HG03460 (cell line): ENCODE measurements around the gene AACS.

Source experiments
- ATAC-seq: cut with Tn5 transposase; IDR thresholded peaks from one replicate; pipeline ENCODE4 v1.9.1; 2021; ENCODE audit not compliant: unreplicated experiment

The AACS gene

GRCh38 chr12:125183187-125184067 is 118.2 kb downstream of the AACS start:
- ATAC-seq: peak; percentile 75

- no peak for ATAC-seq
These were observed 119.2 kb downstream of the AACS start for GRCh38 chr12:125184213-125184967.

- ATAC-seq: no peak
These were observed 120.1 kb downstream of the AACS start for GRCh38 chr12:125185311-125185739.

- no peak for ATAC-seq
These were observed 120.7 kb downstream of the AACS start, which contains the start of gene TMEM132B for GRCh38 chr12:125185740-125186470. Gene TMEM132B (plus strand): TSS chr12:125186386.

- no peak for ATAC-seq
These were observed 121.4 kb downstream of the AACS start for GRCh38 chr12:125186471-125187147.

GRCh38 chr12:125187148-125187745 is 122.0 kb downstream of the AACS start:
- ATAC-seq: no peak

GRCh38 chr12:125187780-125188741 is 122.8 kb downstream of the AACS start:
- ATAC-seq: no peak

- ATAC-seq: no peak
These were observed 123.8 kb downstream of the AACS start for GRCh38 chr12:125189015-125189414.

GRCh38 chr12:125189502-125189901 is 124.3 kb downstream of the AACS start:
- ATAC-seq: no peak

GRCh38 chr12:125191361-125192087 is 126.3 kb downstream of the AACS start:
- no peak for ATAC-seq

GRCh38 chr12:125192690-125193221 is 127.5 kb downstream of the AACS start:
- no peak for ATAC-seq
